DND-41 (cell line): ENCODE measurements around the gene ABCE1.

Experiments used
- ATAC-seq: fragments of 200-7000 bp; cut with Tn5 transposase; 3 replicates; pipeline ENCODE4 v1.9.1; 2021; ENCODE audit warnings: low read depth; ENCODE audit not compliant: insufficient read depth
- DNase-seq: peaks from one replicate; pipeline ENCODE4 v3.0.0-alpha.2; 2020
- H2AFZ ChIP-seq: 2 replicates; pipeline ENCODE4 v1.6.0; 2012; ENCODE audit warnings: low read depth, low read length
- H3K27ac ChIP-seq: 2 replicates; pipeline ENCODE4 v1.5.1; 2012; ENCODE audit warnings: low read length, inconsistent platforms
- H3K27me3 ChIP-seq: fragments of 200-600 bp; sonication (generic); 2 replicates; pipeline ENCODE4 v1.6.0; 2012; ENCODE audit warnings: low read length, mild to moderate bottlenecking, inconsistent platforms; ENCODE audit not compliant: insufficient read depth, poor library complexity
- H3K36me3 ChIP-seq: 2 replicates; pipeline ENCODE4 v1.5.1; 2012; ENCODE audit warnings: low read length, inconsistent platforms; ENCODE audit not compliant: insufficient read depth
- H3K4me1 ChIP-seq: 2 replicates; pipeline ENCODE4 v1.5.1; 2012; ENCODE audit warnings: mild to moderate bottlenecking, low read length; ENCODE audit not compliant: insufficient read depth
- H3K4me2 ChIP-seq: 2 replicates; pipeline ENCODE4 v1.6.0; 2012; ENCODE audit warnings: mild to moderate bottlenecking, moderate library complexity, low read length, inconsistent platforms; ENCODE audit not compliant: insufficient read depth
- H3K4me3 ChIP-seq, 2 experiments: fragments of 200-600 bp in 1 of 2; shearing (Covaris generic) in 1 of 2; 2 replicates each; pipeline ENCODE4 v1.5.1; 2012 to 2016; ENCODE audit warnings: inconsistent platforms in 2 of 2, low read length in 2 of 2, mild to moderate bottlenecking in 2 of 2, low read depth in 1 of 2, moderate library complexity in 1 of 2
- H3K79me2 ChIP-seq: 2 replicates; pipeline ENCODE4 v1.6.0; 2012; ENCODE audit warnings: low read length, inconsistent platforms; ENCODE audit not compliant: insufficient read depth
- H3K9ac ChIP-seq: 2 replicates; pipeline ENCODE4 v1.6.0; 2012; ENCODE audit warnings: low read depth, mild to moderate bottlenecking, inconsistent platforms, low read length, moderate library complexity
- H3K9me3 ChIP-seq: 2 replicates; pipeline ENCODE4 v1.5.1; 2012; ENCODE audit warnings: low read length, moderate library complexity, mild to moderate bottlenecking, inconsistent platforms; ENCODE audit not compliant: insufficient read depth, severe bottlenecking
- H4K20me1 ChIP-seq: 2 replicates; pipeline ENCODE4 v1.6.0; 2012; ENCODE audit warnings: low read length; ENCODE audit not compliant: insufficient read depth
- EZH2 ChIP-seq: IDR thresholded peaks from 3 replicates; pipeline ENCODE4 v1.6.1; 2012; ENCODE audit warnings: borderline replicate concordance, low read depth, mild to moderate bottlenecking, moderate library complexity, low read length, inconsistent platforms; ENCODE audit not compliant: severe bottlenecking
- TF ChIP-seq, protein P1 (sequence below): IDR thresholded peaks from 2 replicates; pipeline ENCODE4 v1.5.1; 2012; ENCODE audit warnings: borderline replicate concordance, low read length, moderate library complexity, mild to moderate bottlenecking; ENCODE audit not compliant: poor library complexity, severe bottlenecking; ENCODE audit errors: extremely low read depth

Gene ABCE1

DNA sequence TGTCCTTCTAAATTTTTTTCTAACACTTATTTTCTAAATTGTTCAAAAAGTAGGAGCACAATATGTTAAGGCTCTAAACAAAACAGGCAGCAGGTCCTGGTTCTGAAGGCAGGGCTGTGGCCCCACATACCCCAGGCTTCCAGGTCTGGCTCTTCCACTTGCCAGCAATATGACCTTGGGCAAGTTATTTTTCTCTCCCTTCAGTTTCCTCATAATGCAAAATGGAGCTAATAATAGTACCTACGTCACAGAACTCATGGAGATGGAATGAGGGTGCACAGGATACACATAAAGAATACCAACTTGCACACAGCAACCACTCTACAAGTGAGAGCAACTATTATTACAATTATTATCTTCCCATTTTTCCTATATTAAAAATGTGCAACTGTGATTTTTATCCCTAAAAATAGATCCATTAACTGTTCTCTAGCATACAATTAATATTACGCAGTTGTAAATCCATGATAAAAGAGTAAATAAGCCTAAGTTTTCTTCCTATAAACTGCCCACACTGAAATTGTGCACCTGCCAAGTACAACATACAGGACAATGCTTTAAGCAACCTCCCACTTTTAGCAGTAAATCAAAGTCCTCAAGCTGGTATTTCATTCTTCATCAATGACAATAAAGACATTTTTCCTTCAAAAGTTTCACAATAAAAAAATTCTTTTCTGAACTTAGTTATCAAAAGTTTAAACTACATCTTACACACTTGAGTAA is 55.2 kb downstream of the ABCE1 start:
- Histone ChIP-seq H3K79me2 (peaks cover 18% of the 10 kb centered on the region), H3K4me3 (no peak overlapping the region), H3K27ac (no peak overlapping the region), H3K36me3 (peaks cover 88% of the 10 kb centered on the region), H2AFZ (no peak overlapping the region), H3K4me1 (no peaks in the 10 kb centered on the region), H4K20me1 (peaks cover 7% of the 10 kb centered on the region; the same call in 1 of the 2 replicates), H3K4me2 (no peak overlapping the region), H3K9ac (no peak overlapping the region), H3K27me3 (no peaks in the 10 kb centered on the region), H3K9me3 (no peaks in the 10 kb centered on the region)
- no peak for DNase-seq
- TF ChIP-seq, protein P1, sequence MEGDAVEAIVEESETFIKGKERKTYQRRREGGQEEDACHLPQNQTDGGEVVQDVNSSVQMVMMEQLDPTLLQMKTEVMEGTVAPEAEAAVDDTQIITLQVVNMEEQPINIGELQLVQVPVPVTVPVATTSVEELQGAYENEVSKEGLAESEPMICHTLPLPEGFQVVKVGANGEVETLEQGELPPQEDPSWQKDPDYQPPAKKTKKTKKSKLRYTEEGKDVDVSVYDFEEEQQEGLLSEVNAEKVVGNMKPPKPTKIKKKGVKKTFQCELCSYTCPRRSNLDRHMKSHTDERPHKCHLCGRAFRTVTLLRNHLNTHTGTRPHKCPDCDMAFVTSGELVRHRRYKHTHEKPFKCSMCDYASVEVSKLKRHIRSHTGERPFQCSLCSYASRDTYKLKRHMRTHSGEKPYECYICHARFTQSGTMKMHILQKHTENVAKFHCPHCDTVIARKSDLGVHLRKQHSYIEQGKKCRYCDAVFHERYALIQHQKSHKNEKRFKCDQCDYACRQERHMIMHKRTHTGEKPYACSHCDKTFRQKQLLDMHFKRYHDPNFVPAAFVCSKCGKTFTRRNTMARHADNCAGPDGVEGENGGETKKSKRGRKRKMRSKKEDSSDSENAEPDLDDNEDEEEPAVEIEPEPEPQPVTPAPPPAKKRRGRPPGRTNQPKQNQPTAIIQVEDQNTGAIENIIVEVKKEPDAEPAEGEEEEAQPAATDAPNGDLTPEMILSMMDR, result no peak
- no peak for TF ChIP-seq EZH2
- ATAC-seq, result no peak

- Histone ChIP-seq H3K9ac (no peak overlapping the region), H3K36me3 (peaks cover 88% of the 10 kb centered on the region), H3K79me2 (peaks cover 21% of the 10 kb centered on the region), H3K4me2 (no peak overlapping the region), H3K4me3 (no peak overlapping the region), H2AFZ (no peak overlapping the region), H3K27ac (no peak overlapping the region), H3K27me3 (no peaks in the 10 kb centered on the region), H4K20me1 (peaks cover 7% of the 10 kb centered on the region; the same call in 1 of the 2 replicates), H3K9me3 (no peaks in the 10 kb centered on the region), H3K4me1 (no peaks in the 10 kb centered on the region)
- DNase-seq (no peak), ATAC-seq (no peak)
- TF ChIP-seq, protein P1, result no peak
- no peak for TF ChIP-seq EZH2
Observed at GRCh38 chr4:145153904-145154298, 55.8 kb downstream of the ABCE1 start.

GRCh38 chr4:145154573-145154972 is 56.5 kb downstream of the ABCE1 start:
- H2AFZ ChIP-seq, result no peak overlapping the region
- no peak overlapping the region for H3K4me3 ChIP-seq
- H3K9me3 ChIP-seq, result no peaks in the 10 kb centered on the region
- H3K36me3 ChIP-seq, result peaks cover 88% of the 10 kb centered on the region
- H3K27ac ChIP-seq, result no peak overlapping the region
- no peak overlapping the region for H3K9ac ChIP-seq
- no peak overlapping the region for H3K4me2 ChIP-seq
- no peak for TF ChIP-seq EZH2
- TF ChIP-seq, protein P1, result peak; percentile 41
- H3K27me3 ChIP-seq, result no peaks in the 10 kb centered on the region
- ATAC-seq, result peak; percentile 49; the same call in 2 of the 3 replicates
- no peak for DNase-seq
- H4K20me1 ChIP-seq, result peaks cover 5% of the 10 kb centered on the region; the same call in 1 of the 2 replicates
- H3K4me1 ChIP-seq, result no peaks in the 10 kb centered on the region
- H3K79me2 ChIP-seq, result peaks cover 25% of the 10 kb centered on the region
